Measurements from ENCODE around the gene OR51T1. TPM values are rescaled to one million over a fixed set of nuclear protein-coding genes. Genes with fewer than 3 reads are reported as not detected.

The OR51T1 gene
- polyA plus RNA-seq, 3 donors = not detected

GRCh38 chr11:4865855-4866254 is 15.8 kb upstream of the OR51T1 start:
- intact Hi-C loops (cut with micrococcal nuclease) = no loop called here
- H3K36me3 ChIP-seq (replicated peaks in 1 of 2; ENCODE audit: control insufficient read depth in 1 of 2, insufficient read depth in 2 of 2, low read length in 2 of 2) = no peaks in the 10 kb centered on the region
- H3K27ac ChIP-seq (ENCODE audit: low read depth in 1 of 2, low read length in 2 of 2) = no peak overlapping the region
- no peak overlapping the region for H3K9ac ChIP-seq (ENCODE audit: insufficient read depth, low read length, poor library complexity, severe bottlenecking)
- no peak overlapping the region for H3K4me2 ChIP-seq (replicated peaks; ENCODE audit: extremely low read depth, low read length, poor library complexity, severe bottlenecking)
- no peak for DNase-seq
- H4K20me1 ChIP-seq (ENCODE audit: insufficient read depth, low read length) = no peaks in the 10 kb centered on the region
- WGBS (ENCODE audit: insufficient coverage) = no CpG with 5 or more reads among the region's 1 CpG
- H3K4me3 ChIP-seq (replicated peaks in 1 of 3; ENCODE audit: low read depth in 2 of 3, low read length in 3 of 3) = no peak overlapping the region
- no peaks in the 10 kb centered on the region for H3K4me1 Mint-ChIP-seq
- no peaks in the 10 kb centered on the region for H3K9me3 ChIP-seq (replicated peaks in 1 of 2; ENCODE audit: control insufficient read depth in 1 of 2, insufficient read depth in 1 of 2, low read length in 2 of 2)
- peaks cover 2 to 8% (median 4%) of the 10 kb centered on the region in 7 donors for H3K9me3 Mint-ChIP-seq
- H2AFZ ChIP-seq (ENCODE audit: insufficient read depth, low read depth, low read length, poor library complexity, severe bottlenecking) = no peak overlapping the region
- no peaks in the 10 kb centered on the region for H3K27me3 Mint-ChIP-seq (ENCODE audit: low read depth in 3 of 3)
- no peak overlapping the region for H3K27ac Mint-ChIP-seq
- H3K27me3 ChIP-seq (ENCODE audit: control insufficient read depth in 2 of 2, insufficient read depth in 2 of 2, low read length in 2 of 2) = no peaks in the 10 kb centered on the region
- H3K79me2 ChIP-seq (ENCODE audit: insufficient read depth, low read length) = no peaks in the 10 kb centered on the region
- no peaks in the 10 kb centered on the region for H3K4me1 ChIP-seq (ENCODE audit: control insufficient read depth in 1 of 2, insufficient read depth in 2 of 2, low read length in 2 of 2)
- TF ChIP-seq CTCF (IDR thresholded peaks at IDR 0.05) = no peak
- H3K36me3 Mint-ChIP-seq = no peaks in the 10 kb centered on the region
- H3K4me3 Mint-ChIP-seq = no peak overlapping the region

- H4K20me1 ChIP-seq (ENCODE audit: insufficient read depth, low read length) = no peaks in the 10 kb centered on the region
- Mint-ChIP-seq H3K27ac (no peak overlapping the region), H3K27me3 (ENCODE audit: low read depth in 3 of 3) (peaks cover 0 to 3% (median 0%) of the 10 kb centered on the region in 3 donors), H3K9me3 (peaks cover 0 to 5% (median 2%) of the 10 kb centered on the region in 7 donors), H3K36me3 (no peaks in the 10 kb centered on the region), H3K4me1 (no peaks in the 10 kb centered on the region), H3K4me3 (no peak overlapping the region)
- H3K36me3 ChIP-seq (replicated peaks in 1 of 2; ENCODE audit: control insufficient read depth in 1 of 2, insufficient read depth in 2 of 2, low read length in 2 of 2) = no peaks in the 10 kb centered on the region
- no peak overlapping the region for H3K4me3 ChIP-seq (replicated peaks in 1 of 3; ENCODE audit: low read depth in 2 of 3, low read length in 3 of 3)
- H3K27me3 ChIP-seq (ENCODE audit: control insufficient read depth in 2 of 2, insufficient read depth in 2 of 2, low read length in 2 of 2) = no peaks in the 10 kb centered on the region
- DNase-seq = no peak
- intact Hi-C loops (cut with micrococcal nuclease) = no loop called here
- H3K9ac ChIP-seq (ENCODE audit: insufficient read depth, low read length, poor library complexity, severe bottlenecking) = no peak overlapping the region
- H3K4me1 ChIP-seq (ENCODE audit: control insufficient read depth in 1 of 2, insufficient read depth in 2 of 2, low read length in 2 of 2) = no peaks in the 10 kb centered on the region
- TF ChIP-seq CTCF (IDR thresholded peaks at IDR 0.05) = no peak
- no peaks in the 10 kb centered on the region for H3K79me2 ChIP-seq (ENCODE audit: insufficient read depth, low read length)
- no peak overlapping the region for H2AFZ ChIP-seq (ENCODE audit: insufficient read depth, low read depth, low read length, poor library complexity, severe bottlenecking)
- H3K27ac ChIP-seq (ENCODE audit: low read depth in 1 of 2, low read length in 2 of 2) = no peak overlapping the region
- no peak overlapping the region for H3K4me2 ChIP-seq (replicated peaks; ENCODE audit: extremely low read depth, low read length, poor library complexity, severe bottlenecking)
- H3K9me3 ChIP-seq (replicated peaks in 1 of 2; ENCODE audit: control insufficient read depth in 1 of 2, insufficient read depth in 1 of 2, low read length in 2 of 2) = no peaks in the 10 kb centered on the region
- WGBS (ENCODE audit: insufficient coverage) = 88% methylated on average over 4 of the region's 4 CpGs
Observed at GRCh38 chr11:4881188-4881587, 512 bp upstream of the OR51T1 start.

Measured in CD14-positive monocyte (primary cell).